OCI-LY3 (cell line): ENCODE data around the gene PPP1R2.

Experiments used
- H2AFZ ChIP-seq: fragments of 200-600, 300-600 bp; shearing (Covaris generic); 2 replicates; pipeline ENCODE4 v1.6.0; 2014; ENCODE audit warnings: antibody characterized with exemption, low read depth, low read length
- H3K27ac ChIP-seq: fragments of 200-600, 300-600 bp; sonication (generic); 2 replicates; pipeline ENCODE4 v1.5.1; 2014; ENCODE audit warnings: mild to moderate bottlenecking, low read length, moderate library complexity, mixed read lengths
- H3K27me3 ChIP-seq: fragments of 200-600, 300-600 bp; sonication (generic); 2 replicates; pipeline ENCODE4 v1.6.1; 2014; ENCODE audit warnings: low read depth, low read length, mixed read lengths
- H3K36me3 ChIP-seq: fragments of 200-600, 300-600 bp; sonication (generic); replicated peaks from 2 replicates; pipeline ENCODE3; 2014; ENCODE audit warnings: low read depth, low read length, mixed read lengths
- H3K4me1 ChIP-seq: fragments of 300-600, 200-600 bp; sonication (generic); 2 replicates; pipeline ENCODE4 v1.6.1; 2014; ENCODE audit warnings: low read length, mixed read lengths
- H3K4me2 ChIP-seq: fragments of 200-600, 300-600 bp; sonication (generic); 2 replicates; pipeline ENCODE4 v1.6.1; 2014; ENCODE audit warnings: low read length, mixed read lengths
- H3K4me3 ChIP-seq: fragments of 300-600, 200-600 bp; sonication (generic); 2 replicates; pipeline ENCODE4 v1.5.1; 2014; ENCODE audit warnings: antibody characterized with exemption, mild to moderate bottlenecking, low read length, moderate library complexity
- H3K79me2 ChIP-seq: fragments of 300-600, 200-600 bp; shearing (Covaris generic); 2 replicates; pipeline ENCODE4 v1.6.1; 2014; ENCODE audit warnings: mild to moderate bottlenecking, low read length, mixed read lengths
- H3K9ac ChIP-seq: fragments of 300-600, 200-600 bp; shearing (Covaris generic); 2 replicates; pipeline ENCODE4 v1.6.0; 2014; ENCODE audit warnings: mild to moderate bottlenecking, low read length, moderate library complexity
- H3K9me3 ChIP-seq: fragments of 200-600, 300-600 bp; shearing (Covaris generic); 2 replicates; pipeline ENCODE4 v1.6.1; 2014; ENCODE audit warnings: low read length, mixed read lengths; ENCODE audit not compliant: insufficient read depth
- H4K20me1 ChIP-seq: fragments of 200-600, 300-600 bp; sonication (generic); 2 replicates; pipeline ENCODE4 v1.6.1; 2016; ENCODE audit warnings: low read length, mixed read lengths; ENCODE audit not compliant: insufficient read depth
- CTCF ChIP-seq: fragments of 200-600, 300-600 bp; sonication (generic); IDR thresholded peaks from 2 replicates; pipeline ENCODE4 v1.5.1; 2014; ENCODE audit warnings: antibody characterized with exemption, low read length, low read depth
- EZH2phosphoT487 ChIP-seq: fragments of 200-600 bp; shearing (Covaris generic); IDR thresholded peaks from 2 replicates; pipeline ENCODE4 v1.6.1; 2018; ENCODE audit warnings: antibody characterized with exemption, mixed run types, low read depth

PPP1R2 gene

GRCh38 chr3:195535293-195535692 is 7.8 kb downstream of the PPP1R2 start:
- Histone ChIP-seq H4K20me1 (peaks cover 91% of the 10 kb centered on the region), H3K27ac (no peak overlapping the region), H3K79me2 (peaks cover 99% of the 10 kb centered on the region), H3K9ac (no peak overlapping the region), H3K4me3 (no peak overlapping the region), H3K4me1 (peaks cover 39% of the 10 kb centered on the region), H3K27me3 (no peaks in the 10 kb centered on the region), H3K9me3 (no peaks in the 10 kb centered on the region), H3K36me3 (peaks cover 7% of the 10 kb centered on the region), H3K4me2 (no peak overlapping the region), H2AFZ (no peak overlapping the region)
- TF ChIP-seq EZH2phosphoT487, result no peak
- TF ChIP-seq CTCF, result no peak

DNA sequence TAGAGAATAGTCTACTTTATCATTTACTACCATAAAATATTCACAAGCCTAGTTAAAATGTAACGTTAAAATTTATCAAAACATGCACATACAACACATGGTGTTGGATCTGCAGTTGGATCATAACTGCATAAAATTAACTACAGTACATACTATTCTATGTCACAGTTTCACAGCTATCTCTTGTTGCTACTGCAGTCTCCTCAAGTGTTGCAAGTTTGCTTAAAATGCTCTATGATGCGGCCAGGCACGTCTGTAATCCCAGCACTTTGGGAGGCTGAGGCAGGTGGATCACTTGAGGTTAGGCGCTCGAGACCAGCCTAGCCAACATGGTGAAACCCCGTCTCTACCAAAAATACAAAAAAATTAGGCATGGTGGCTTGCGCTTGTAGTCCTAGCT is 10.3 kb downstream of the PPP1R2 start:
- peaks cover 82% of the 10 kb centered on the region for H4K20me1 ChIP-seq
- H3K9me3 ChIP-seq, result no peaks in the 10 kb centered on the region
- H3K4me3 ChIP-seq, result no peak overlapping the region
- H3K27me3 ChIP-seq, result no peaks in the 10 kb centered on the region
- H3K36me3 ChIP-seq, result peaks cover 8% of the 10 kb centered on the region
- H3K27ac ChIP-seq, result no peak overlapping the region
- peaks cover 15% of the 10 kb centered on the region for H3K4me1 ChIP-seq
- H2AFZ ChIP-seq, result no peak overlapping the region
- no peak overlapping the region for H3K4me2 ChIP-seq
- peaks cover 86% of the 10 kb centered on the region for H3K79me2 ChIP-seq
- H3K9ac ChIP-seq, result no peak overlapping the region
- TF ChIP-seq CTCF (no peak), EZH2phosphoT487 (no peak)

DNA sequence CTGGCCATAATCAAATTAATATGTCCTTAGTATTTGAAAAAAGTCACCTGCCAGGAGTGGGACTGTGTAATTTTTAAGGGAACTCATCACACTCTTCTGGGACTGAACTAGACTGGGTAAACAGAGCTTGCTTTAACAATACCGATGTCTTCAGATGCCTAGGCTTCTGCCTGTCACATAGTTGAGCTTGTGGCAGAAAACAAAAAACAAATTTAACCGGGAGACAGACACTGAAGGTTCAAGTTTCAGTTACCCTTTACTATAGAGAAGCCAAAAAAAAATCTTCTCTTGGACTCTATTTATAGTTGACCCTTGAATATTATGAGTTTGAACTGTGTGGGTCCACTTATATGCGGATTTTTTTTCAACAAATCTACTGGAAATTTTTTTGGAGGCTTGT is 10.8 kb downstream of the PPP1R2 start:
- Histone ChIP-seq H4K20me1 (peaks cover 77% of the 10 kb centered on the region), H3K4me3 (no peak overlapping the region), H3K79me2 (peaks cover 81% of the 10 kb centered on the region), H3K9ac (no peak overlapping the region), H3K4me1 (peaks cover 10% of the 10 kb centered on the region), H3K36me3 (peaks cover 8% of the 10 kb centered on the region), H3K27me3 (no peaks in the 10 kb centered on the region), H3K4me2 (no peak overlapping the region), H3K27ac (no peak overlapping the region), H3K9me3 (no peaks in the 10 kb centered on the region), H2AFZ (no peak overlapping the region)
- TF ChIP-seq CTCF, result no peak
- no peak for TF ChIP-seq EZH2phosphoT487

DNA sequence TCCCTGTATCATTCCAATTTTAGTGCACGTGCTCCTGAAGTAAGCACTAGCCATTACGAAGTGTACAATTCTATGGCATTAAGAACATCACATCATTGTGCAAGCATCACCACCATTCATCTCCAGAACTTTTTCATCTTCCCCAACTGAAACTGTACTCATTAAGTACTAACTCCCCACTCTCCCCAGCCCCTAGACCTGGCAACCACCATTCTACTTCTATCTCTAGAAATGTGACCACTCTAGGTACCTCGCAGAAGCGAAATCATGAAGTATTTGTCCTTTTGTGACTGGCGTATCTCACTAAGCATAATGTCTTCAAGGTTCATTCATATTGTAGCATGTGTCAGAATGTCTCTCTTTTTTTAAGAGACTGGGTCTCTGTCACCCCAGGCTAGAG is 11.4 kb downstream of the PPP1R2 start:
- H3K36me3 ChIP-seq, result peaks cover 8% of the 10 kb centered on the region
- no peaks in the 10 kb centered on the region for H3K27me3 ChIP-seq
- H3K4me2 ChIP-seq, result no peak overlapping the region
- no peak for TF ChIP-seq CTCF
- TF ChIP-seq EZH2phosphoT487, result no peak
- H3K4me3 ChIP-seq, result no peak overlapping the region
- H3K27ac ChIP-seq, result no peak overlapping the region
- H2AFZ ChIP-seq, result no peak overlapping the region
- H3K9ac ChIP-seq, result no peak overlapping the region
- peaks cover 75% of the 10 kb centered on the region for H3K79me2 ChIP-seq
- peaks cover 7% of the 10 kb centered on the region for H3K4me1 ChIP-seq
- no peaks in the 10 kb centered on the region for H3K9me3 ChIP-seq
- peaks cover 72% of the 10 kb centered on the region for H4K20me1 ChIP-seq
